ENCODE data around the gene KIAA1328.

DNA sequence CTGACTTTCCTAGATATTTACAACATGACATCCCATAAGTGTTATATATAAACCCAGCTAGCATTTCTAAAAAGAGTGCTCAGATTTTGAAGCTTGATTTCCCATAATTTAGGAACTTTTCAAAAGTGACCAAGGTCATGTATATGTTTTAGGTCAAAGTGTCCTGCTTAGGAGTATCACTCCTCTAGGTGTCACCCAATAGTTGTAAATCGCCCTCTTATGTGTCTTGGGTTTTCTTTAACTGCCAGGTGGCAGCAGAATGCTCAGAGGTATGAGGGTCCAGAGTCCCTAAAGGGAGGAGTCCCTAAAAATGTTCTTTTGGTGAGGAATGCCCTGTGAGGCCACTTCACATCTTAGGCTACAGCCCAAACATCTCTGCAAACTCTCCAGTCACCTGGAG, 378.4 kb downstream of the KIAA1328 start:
- TF ChIP-seq, protein P1, sequence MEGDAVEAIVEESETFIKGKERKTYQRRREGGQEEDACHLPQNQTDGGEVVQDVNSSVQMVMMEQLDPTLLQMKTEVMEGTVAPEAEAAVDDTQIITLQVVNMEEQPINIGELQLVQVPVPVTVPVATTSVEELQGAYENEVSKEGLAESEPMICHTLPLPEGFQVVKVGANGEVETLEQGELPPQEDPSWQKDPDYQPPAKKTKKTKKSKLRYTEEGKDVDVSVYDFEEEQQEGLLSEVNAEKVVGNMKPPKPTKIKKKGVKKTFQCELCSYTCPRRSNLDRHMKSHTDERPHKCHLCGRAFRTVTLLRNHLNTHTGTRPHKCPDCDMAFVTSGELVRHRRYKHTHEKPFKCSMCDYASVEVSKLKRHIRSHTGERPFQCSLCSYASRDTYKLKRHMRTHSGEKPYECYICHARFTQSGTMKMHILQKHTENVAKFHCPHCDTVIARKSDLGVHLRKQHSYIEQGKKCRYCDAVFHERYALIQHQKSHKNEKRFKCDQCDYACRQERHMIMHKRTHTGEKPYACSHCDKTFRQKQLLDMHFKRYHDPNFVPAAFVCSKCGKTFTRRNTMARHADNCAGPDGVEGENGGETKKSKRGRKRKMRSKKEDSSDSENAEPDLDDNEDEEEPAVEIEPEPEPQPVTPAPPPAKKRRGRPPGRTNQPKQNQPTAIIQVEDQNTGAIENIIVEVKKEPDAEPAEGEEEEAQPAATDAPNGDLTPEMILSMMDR (IDR thresholded peaks at IDR 0.05): no peak
- no peak for TF ChIP-seq POLR2A (IDR thresholded peaks at IDR 0.05)

Data from right lobe of liver (tissue), 4 donors.